Trophoblast cell (in vitro differentiated cells and primary cell): ENCODE results near the gene UBN1.

ENCODE experiments used
- DNase-seq, 2 donors: peaks; one replicate each; pipeline ENCODE4 v3.0.0-alpha.2; 2016
- H2AFZ ChIP-seq: 2 replicates; pipeline ENCODE4 v1.6.1; 2013; ENCODE audit warnings: low read length, moderate library complexity, mild to moderate bottlenecking; ENCODE audit not compliant: insufficient read depth, poor library complexity
- H2AK5ac ChIP-seq: 2 replicates; pipeline ENCODE4 v1.6.1; 2013; ENCODE audit warnings: mild to moderate bottlenecking, low read length
- H2BK120ac ChIP-seq: 2 replicates; pipeline ENCODE4 v1.6.1; 2013; ENCODE audit warnings: low read length, mild to moderate bottlenecking, moderate library complexity; ENCODE audit not compliant: insufficient read depth, poor library complexity
- H2BK12ac ChIP-seq: 2 replicates; pipeline ENCODE4 v1.6.1; 2013; ENCODE audit warnings: mild to moderate bottlenecking, low read length, moderate library complexity
- H2BK5ac ChIP-seq: 2 replicates; pipeline ENCODE4 v1.6.1; 2013; ENCODE audit warnings: low read length, low read depth, moderate library complexity, mild to moderate bottlenecking; ENCODE audit not compliant: poor library complexity
- H3K14ac ChIP-seq: 2 replicates; pipeline ENCODE4 v1.6.1; 2013; ENCODE audit warnings: mild to moderate bottlenecking, low read length
- H3K18ac ChIP-seq: 2 replicates; pipeline ENCODE4 v1.6.1; 2013; ENCODE audit warnings: mild to moderate bottlenecking, low read length
- H3K23ac ChIP-seq: 2 replicates; pipeline ENCODE4 v1.6.1; 2013; ENCODE audit warnings: low read length
- H3K27ac ChIP-seq: 2 replicates; pipeline ENCODE4 v1.5.1; 2013; ENCODE audit warnings: low read depth, mild to moderate bottlenecking, inconsistent platforms, low read length, moderate library complexity
- H3K27me3 ChIP-seq: 2 replicates; pipeline ENCODE4 v1.6.1; 2013; ENCODE audit warnings: inconsistent platforms, mild to moderate bottlenecking, low read length, moderate library complexity; ENCODE audit not compliant: insufficient read depth
- H3K36me3 ChIP-seq, 2 experiments: 1 replicate in 1 of 2; 2 replicates in 1 of 2; pipeline ENCODE4 v1.6.1; 2013; ENCODE audit warnings: low read length in 2 of 2, mild to moderate bottlenecking in 2 of 2, moderate library complexity in 1 of 2; ENCODE audit not compliant: insufficient read depth in 2 of 2, control insufficient read depth in 1 of 2
- H3K4ac ChIP-seq: 2 replicates; pipeline ENCODE4 v1.6.1; 2013; ENCODE audit warnings: low read depth, mild to moderate bottlenecking, low read length, moderate library complexity
- H3K4me1 ChIP-seq, 2 experiments: 1 replicate in 1 of 2; 2 replicates in 1 of 2; pipeline ENCODE4 v1.6.1; 2013; ENCODE audit warnings: low read length in 2 of 2, mild to moderate bottlenecking in 2 of 2, moderate library complexity in 1 of 2; ENCODE audit not compliant: insufficient read depth in 2 of 2, control insufficient read depth in 1 of 2
- H3K4me2 ChIP-seq: 2 replicates; pipeline ENCODE4 v1.6.1; 2013; ENCODE audit warnings: inconsistent platforms, mild to moderate bottlenecking, low read length, moderate library complexity
- H3K4me3 ChIP-seq: 2 replicates; pipeline ENCODE4 v1.5.1; 2013; ENCODE audit warnings: mild to moderate bottlenecking, low read depth, low read length, inconsistent platforms
- H3K79me1 ChIP-seq: one replicate; pipeline ENCODE4 v1.6.1; 2013; ENCODE audit warnings: low read length
- H3K79me2 ChIP-seq: 2 replicates; pipeline ENCODE4 v1.6.1; 2013; ENCODE audit warnings: low read length, mild to moderate bottlenecking; ENCODE audit not compliant: control insufficient read depth, insufficient read depth, poor library complexity
- H3K9ac ChIP-seq: 2 replicates; pipeline ENCODE4 v1.6.1; 2013; ENCODE audit warnings: mild to moderate bottlenecking, low read length
- H3K9me3 ChIP-seq: 2 replicates; pipeline ENCODE4 v1.6.1; 2013; ENCODE audit warnings: low read depth, mild to moderate bottlenecking, control low read depth, inconsistent platforms, low read length; ENCODE audit not compliant: insufficient read depth
- H4K12ac ChIP-seq: 2 replicates; pipeline ENCODE4 v1.6.1; 2013; ENCODE audit warnings: low read depth, mild to moderate bottlenecking, low read length, moderate library complexity
- H4K8ac ChIP-seq: 2 replicates; pipeline ENCODE4 v1.6.1; 2013; ENCODE audit warnings: low read depth, mild to moderate bottlenecking, low read length, moderate library complexity
- H4K91ac ChIP-seq: one replicate; pipeline ENCODE4 v1.6.1; 2013; ENCODE audit warnings: low read depth, mild to moderate bottlenecking, low read length, moderate library complexity
- WGBS: extraction: QIAGEN DNeasy Blood & Tissue Kit; methylation state at CpG from one replicate; pipeline ENCODE4 v1.1.7; 2013; ENCODE audit warnings: missing lambda C conversion rate; ENCODE audit not compliant: insufficient read length, insufficient coverage; ENCODE audit errors: extremely low coverage; 5-methylcytosine and 5-hydroxymethylcytosine counted together

The UBN1 gene

GRCh38 chr16:4913774-4914525, 66.7 kb downstream of the UBN1 start:
- no peak for DNase-seq
- Histone ChIP-seq H2BK120ac (no peak overlapping the region), H4K12ac (no peak overlapping the region), H3K9me3 (no peaks in the 10 kb centered on the region), H2AFZ (no peak overlapping the region), H2BK12ac (no peak overlapping the region), H3K4me3 (no peak overlapping the region), H3K27ac (no peak overlapping the region), H3K4ac (no peak overlapping the region), H3K14ac (no peak overlapping the region), H3K18ac (no peak overlapping the region), H3K36me3 (no peaks in the 10 kb centered on the region), H4K8ac (no peak overlapping the region), H3K9ac (no peak overlapping the region), H3K27me3 (no peaks in the 10 kb centered on the region), H3K23ac (no peak overlapping the region), H3K79me2 (no peaks in the 10 kb centered on the region), H4K91ac (no peak overlapping the region), H3K4me1 (peaks cover 4 to 8% of the 10 kb centered on the region in 2 experiments), H2BK5ac (no peak overlapping the region), H3K79me1 (no peaks in the 10 kb centered on the region), H2AK5ac (no peak overlapping the region), H3K4me2 (no peak overlapping the region)
- WGBS, result no CpG with 5 or more reads among the region's 15 CpGs

GRCh38 chr16:4914528-4915225, 67.4 kb downstream of the UBN1 start:
- no peak overlapping the region for H3K18ac ChIP-seq
- H3K4me1 ChIP-seq, result peaks cover 6 to 11% of the 10 kb centered on the region in 2 experiments
- H2BK120ac ChIP-seq, result no peak overlapping the region
- no peak overlapping the region for H2AK5ac ChIP-seq
- no peak overlapping the region for H2BK12ac ChIP-seq
- H2BK5ac ChIP-seq, result no peak overlapping the region
- H3K27ac ChIP-seq, result no peak overlapping the region
- H2AFZ ChIP-seq, result no peak overlapping the region
- H3K4me3 ChIP-seq, result no peak overlapping the region
- no peak overlapping the region for H4K8ac ChIP-seq
- H3K4ac ChIP-seq, result no peak overlapping the region
- H3K79me2 ChIP-seq, result no peaks in the 10 kb centered on the region
- H4K12ac ChIP-seq, result no peak overlapping the region
- H3K9me3 ChIP-seq, result no peaks in the 10 kb centered on the region
- H3K36me3 ChIP-seq, result no peaks in the 10 kb centered on the region
- H3K4me2 ChIP-seq, result no peak overlapping the region
- H3K9ac ChIP-seq, result no peak overlapping the region
- H4K91ac ChIP-seq, result no peak overlapping the region
- H3K27me3 ChIP-seq, result no peaks in the 10 kb centered on the region
- H3K79me1 ChIP-seq, result no peaks in the 10 kb centered on the region
- no peak overlapping the region for H3K23ac ChIP-seq
- DNase-seq, result no peak
- no CpG with 5 or more reads among the region's 7 CpGs for WGBS
- H3K14ac ChIP-seq, result no peak overlapping the region

GRCh38 chr16:4915226-4915761, 68.0 kb downstream of the UBN1 start:
- H3K23ac ChIP-seq, result no peak overlapping the region
- peaks cover 6 to 11% of the 10 kb centered on the region in 2 experiments for H3K4me1 ChIP-seq
- no peak overlapping the region for H3K4me3 ChIP-seq
- H4K91ac ChIP-seq, result no peak overlapping the region
- no peaks in the 10 kb centered on the region for H3K79me2 ChIP-seq
- H3K4ac ChIP-seq, result no peak overlapping the region
- no peaks in the 10 kb centered on the region for H3K9me3 ChIP-seq
- no CpG with 5 or more reads among the region's 11 CpGs for WGBS
- no peak overlapping the region for H2AFZ ChIP-seq
- H3K18ac ChIP-seq, result no peak overlapping the region
- H3K79me1 ChIP-seq, result no peaks in the 10 kb centered on the region
- no peaks in the 10 kb centered on the region for H3K36me3 ChIP-seq
- no peaks in the 10 kb centered on the region for H3K27me3 ChIP-seq
- no peak overlapping the region for H3K4me2 ChIP-seq
- no peak overlapping the region for H2BK5ac ChIP-seq
- H2BK120ac ChIP-seq, result no peak overlapping the region
- DNase-seq, result peak; percentile 26
- no peak overlapping the region for H2AK5ac ChIP-seq
- H3K27ac ChIP-seq, result no peak overlapping the region
- H4K8ac ChIP-seq, result no peak overlapping the region
- no peak overlapping the region for H3K9ac ChIP-seq
- H4K12ac ChIP-seq, result no peak overlapping the region
- H3K14ac ChIP-seq, result no peak overlapping the region
- H2BK12ac ChIP-seq, result no peak overlapping the region

GRCh38 chr16:4917117-4917516, 69.8 kb downstream of the UBN1 start:
- no peaks in the 10 kb centered on the region for H3K36me3 ChIP-seq
- no peak overlapping the region for H3K18ac ChIP-seq
- H3K27ac ChIP-seq, result no peak overlapping the region
- no peaks in the 10 kb centered on the region for H3K9me3 ChIP-seq
- no peak overlapping the region for H3K9ac ChIP-seq
- no peak overlapping the region for H2AK5ac ChIP-seq
- peaks cover 6 to 11% of the 10 kb centered on the region in 2 experiments for H3K4me1 ChIP-seq
- H2BK12ac ChIP-seq, result no peak overlapping the region
- no peak for DNase-seq
- no peak overlapping the region for H2BK120ac ChIP-seq
- no peaks in the 10 kb centered on the region for H3K79me1 ChIP-seq
- H4K12ac ChIP-seq, result no peak overlapping the region
- no peak overlapping the region for H3K14ac ChIP-seq
- no peak overlapping the region for H2BK5ac ChIP-seq
- H4K8ac ChIP-seq, result no peak overlapping the region
- WGBS, result no CpG with 5 or more reads among the region's 4 CpGs
- H3K4me3 ChIP-seq, result no peak overlapping the region
- H3K79me2 ChIP-seq, result no peaks in the 10 kb centered on the region
- no peaks in the 10 kb centered on the region for H3K27me3 ChIP-seq
- H2AFZ ChIP-seq, result no peak overlapping the region
- H3K23ac ChIP-seq, result no peak overlapping the region
- no peak overlapping the region for H3K4ac ChIP-seq
- H4K91ac ChIP-seq, result no peak overlapping the region
- H3K4me2 ChIP-seq, result no peak overlapping the region
